Activated CD8-positive, alpha-beta memory T cell treated with anti-CD3 and anti-CD28 coated beads, Interleukin-2, amount 50 U/mL, for 1 hour (primary cell): ENCODE measurements around the gene MTLN.
"Not testable (repeated sequence)": the region's sequence is repeated elsewhere in the genome, so short reads cannot be mapped to it uniquely, and the experiment has no call there.

Source experiments
- DNase-seq: peaks from one replicate; pipeline ENCODE4 v3.0.0-alpha.2; 2020; ENCODE audit errors: extremely low read depth

The MTLN gene

GRCh38 chr2:110211938-110212858, at the start of gene MTLN:
Gene MTLN, minus strand, starts transcription at chr2:110212547. Its CDS starts 22 bp downstream, at chr2:110212525.
- peak; percentile 12 for DNase-seq

- not testable (repeated sequence) for DNase-seq
Measured at GRCh38 chr2:110261910-110262309, 49.6 kb upstream of the MTLN start.

- not testable (repeated sequence) for DNase-seq
Measured at GRCh38 chr2:110248081-110248795, 35.9 kb upstream of the MTLN start.

- DNase-seq: not testable (repeated sequence)
Measured at GRCh38 chr2:110245488-110246435, 33.4 kb upstream of the MTLN start.

- not testable (repeated sequence) for DNase-seq
Measured at GRCh38 chr2:110243283-110243682, 30.9 kb upstream of the MTLN start.

GRCh38 chr2:110234514-110234913, 22.2 kb upstream of the MTLN start:
- DNase-seq: not testable (repeated sequence)

GRCh38 chr2:110229886-110230285, 17.5 kb upstream of the MTLN start:
- DNase-seq: not testable (repeated sequence)

- not testable (repeated sequence) for DNase-seq
Measured at GRCh38 chr2:110222626-110223025, 10.3 kb upstream of the MTLN start.

- DNase-seq: no peak
Measured at GRCh38 chr2:110221938-110222337, 9.6 kb upstream of the MTLN start.

- DNase-seq: no peak
Measured at GRCh38 chr2:110220190-110220564, 7.8 kb upstream of the MTLN start.

- DNase-seq: no peak
Measured at GRCh38 chr2:110219496-110220189, 7.3 kb upstream of the MTLN start.

GRCh38 chr2:110218889-110219288, 6.5 kb upstream of the MTLN start:
- not testable (repeated sequence) for DNase-seq

- DNase-seq: no peak
Measured at GRCh38 chr2:110216803-110217202, 4.5 kb upstream of the MTLN start.

- DNase-seq: no peak
Measured at GRCh38 chr2:110216199-110216598, 3.9 kb upstream of the MTLN start.

GRCh38 chr2:110215566-110216158, 3.3 kb upstream of the MTLN start:
- no peak for DNase-seq

GRCh38 chr2:110215091-110215490, 2.7 kb upstream of the MTLN start:
- DNase-seq: no peak

- not testable (repeated sequence) for DNase-seq
Measured at GRCh38 chr2:110213522-110213921, 1.2 kb upstream of the MTLN start.

- no peak for DNase-seq
Measured at GRCh38 chr2:110205660-110206455, 6.5 kb downstream of the MTLN start.
